ENCODE measurements around the gene OR51B6. TPM values are rescaled to one million over a fixed set of nuclear protein-coding genes. Genes with fewer than 3 reads are reported as not detected.
"Not testable (repeated sequence)": the region's sequence is repeated elsewhere in the genome, so short reads cannot be mapped to it uniquely, and the experiment has no call there.

Gene OR51B6
- polyA plus RNA-seq, 1 experiment = not detected

- DNase-seq (ENCODE audit: low read depth) = no peak
- ChIA-PET CTCF (no interaction called here), POLR2A (no interaction called here)
- Histone ChIP-seq H3K4me3 (ENCODE audit: low read depth, low read length) (no peak overlapping the region), H3K27me3 (ENCODE audit: control insufficient read depth, insufficient read depth, low read length) (no peaks in the 10 kb centered on the region), H3K36me3 (ENCODE audit: control insufficient read depth, insufficient read depth, low read length) (no peaks in the 10 kb centered on the region)
- TF ChIP-seq CTCF (IDR thresholded peaks at IDR 0.05; ENCODE audit: insufficient read depth, low read depth, low read length) = no peak
Observed at GRCh38 chr11:5310423-5310822, 40.9 kb upstream of the OR51B6 start.

GRCh38 chr11:5313326-5314023 lies 37.8 kb upstream of the OR51B6 start:
- CTCF ChIA-PET = interaction anchor here (1.1 kb wide), 1 partner anchor 53 kb away, joined by 3 read pairs; no protein-coding TSS in a partner anchor
- POLR2A ChIA-PET = not testable (repeated sequence)

GRCh38 chr11:5317292-5317691 lies 34.0 kb upstream of the OR51B6 start:
- H3K36me3 ChIP-seq (ENCODE audit: control insufficient read depth, insufficient read depth, low read length) = no peaks in the 10 kb centered on the region
- POLR2A ChIA-PET = no interaction called here

More at GRCh38 chr11:5313326-5314023, 37.8 kb upstream of the OR51B6 start:
- not testable (repeated sequence) for DNase-seq (ENCODE audit: low read depth); H3K4me3 ChIP-seq (ENCODE audit: low read depth, low read length); H3K36me3 ChIP-seq (ENCODE audit: control insufficient read depth, insufficient read depth, low read length); H3K27me3 ChIP-seq (ENCODE audit: control insufficient read depth, insufficient read depth, low read length)

DNA sequence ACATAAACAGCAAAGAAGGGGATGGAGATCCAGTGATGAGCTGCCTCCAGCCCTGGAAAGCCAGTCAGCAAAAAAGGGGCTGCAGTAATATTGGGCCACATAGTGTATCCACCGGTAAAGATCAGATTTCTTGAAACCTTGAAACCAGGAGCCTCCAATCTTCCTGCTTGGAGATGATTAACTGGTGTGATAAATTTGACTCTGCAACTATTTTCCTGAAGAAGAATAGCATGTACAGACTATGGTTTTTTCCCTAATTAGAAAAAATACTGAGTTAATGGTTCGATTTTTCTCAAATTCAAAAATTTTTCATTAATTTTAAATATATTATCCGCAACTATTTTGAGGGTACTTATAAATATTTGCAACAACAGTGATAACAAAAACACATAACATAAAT lies 27.1 kb upstream of the OR51B6 start, which contains the start of gene OR51B2:
TSS of gene OR51B2 (minus strand) at position 101 of the 400 bp plus-strand sequence. CDS start at position 101, 0 bp downstream.
- POLR2A ChIA-PET = no interaction called here

More at GRCh38 chr11:5317292-5317691, 34.0 kb upstream of the OR51B6 start:
- 0 out of 2 replicates have a peak, but pooled peaks have one; percentile 5 for TF ChIP-seq CTCF (IDR thresholded peaks at IDR 0.05; ENCODE audit: insufficient read depth, low read depth, low read length)
- Histone ChIP-seq H3K4me3 (ENCODE audit: low read depth, low read length) (no peak overlapping the region), H3K27me3 (ENCODE audit: control insufficient read depth, insufficient read depth, low read length) (no peaks in the 10 kb centered on the region)
- DNase-seq (ENCODE audit: low read depth) = no peak
- CTCF ChIA-PET = interaction anchor here (1.3 kb wide), 1 partner anchor 19 kb away, joined by 4 read pairs; no protein-coding TSS in a partner anchor

GRCh38 chr11:5335170-5335569 lies 16.1 kb upstream of the OR51B6 start:
- Histone ChIP-seq H3K36me3 (ENCODE audit: control insufficient read depth, insufficient read depth, low read length) (no peaks in the 10 kb centered on the region), H3K27me3 (ENCODE audit: control insufficient read depth, insufficient read depth, low read length) (no peaks in the 10 kb centered on the region), H3K4me3 (ENCODE audit: low read depth, low read length) (no peak overlapping the region)
- TF ChIP-seq CTCF (IDR thresholded peaks at IDR 0.05; ENCODE audit: insufficient read depth, low read depth, low read length) = no peak
- no peak for DNase-seq (ENCODE audit: low read depth)
- POLR2A ChIA-PET = no interaction called here
- CTCF ChIA-PET = interaction anchor here (0.8 kb wide), 1 partner anchor 93 kb away, joined by 3 read pairs; no protein-coding TSS in a partner anchor

More for the DNA sequence above, 27.1 kb upstream of the OR51B6 start, which contains the start of gene OR51B2:
- CTCF ChIA-PET = interaction anchor here (1.2 kb wide), 1 partner anchor 10 kb away, joined by 4 read pairs; no protein-coding TSS in a partner anchor
- no peak for DNase-seq (ENCODE audit: low read depth)
- H3K4me3 ChIP-seq (ENCODE audit: low read depth, low read length) = no peak within 1 kb of the TSS
- H3K27me3 ChIP-seq (ENCODE audit: control insufficient read depth, insufficient read depth, low read length) = no peaks in the 10 kb centered on the region
- no peaks in the 10 kb centered on the region for H3K36me3 ChIP-seq (ENCODE audit: control insufficient read depth, insufficient read depth, low read length)
- TF ChIP-seq CTCF (IDR thresholded peaks at IDR 0.05; ENCODE audit: insufficient read depth, low read depth, low read length) = no peak

Measured in BJ (cell line).